Fibroblast of lung (primary cell): ENCODE results near the gene SCIMP. TPM values are rescaled to one million over a fixed set of nuclear protein-coding genes. Genes with fewer than 3 reads are reported as not detected.
"Not testable (repeated sequence)": the region's sequence is repeated elsewhere in the genome, so short reads cannot be mapped to it uniquely, and the experiment has no call there.

Source experiments
- DNase-seq, 2 donors: peaks; one replicate each; pipeline versions ENCODE4 v3.0.0 to v3.0.0-alpha.2; 2010; ENCODE audit warnings: low read depth in 2 of 2
- H2AFZ ChIP-seq: 2 replicates; pipeline ENCODE4 v1.5.1; 2012; ENCODE audit warnings: low read length, control low read depth, inconsistent platforms
- H3K27ac ChIP-seq: 2 replicates; pipeline ENCODE4 v1.5.1; 2011; ENCODE audit warnings: low read length, control low read depth; ENCODE audit not compliant: insufficient read depth
- H3K27me3 ChIP-seq: 2 replicates; pipeline ENCODE4 v1.5.1; 2011; ENCODE audit warnings: mild to moderate bottlenecking, low read length; ENCODE audit not compliant: control insufficient read depth, insufficient read depth
- H3K36me3 ChIP-seq: 2 replicates; pipeline ENCODE4 v1.5.1; 2011; ENCODE audit warnings: low read length; ENCODE audit not compliant: control insufficient read depth, insufficient read depth
- H3K4me1 ChIP-seq: 2 replicates; pipeline ENCODE4 v1.5.1; 2011; ENCODE audit warnings: low read length; ENCODE audit not compliant: control insufficient read depth, insufficient read depth; ENCODE audit errors: extremely low read depth
- H3K4me2 ChIP-seq: 2 replicates; pipeline ENCODE4 v1.5.1; 2011; ENCODE audit warnings: low read length, control low read depth; ENCODE audit not compliant: insufficient read depth; ENCODE audit errors: extremely low read depth
- H3K4me3 ChIP-seq, 4 experiments: fragments of 200-600 bp in 1 of 4; sonication (generic) in 1 of 4; replicated peaks in 1 of 4; 2 replicates each; pipeline ENCODE4 v1.5.1; 2011 to 2016; ENCODE audit warnings: low read length in 4 of 4, low read depth in 3 of 4, mild to moderate bottlenecking in 3 of 4, control low read depth in 2 of 4, inconsistent platforms in 1 of 4, mixed read lengths in 1 of 4; ENCODE audit not compliant: insufficient read depth in 1 of 4; ENCODE audit errors: control extremely low read depth in 1 of 4
- H3K79me2 ChIP-seq: 2 replicates; pipeline ENCODE4 v1.5.1; 2012; ENCODE audit warnings: mild to moderate bottlenecking, low read length, inconsistent platforms; ENCODE audit not compliant: control insufficient read depth, insufficient read depth
- H3K9ac ChIP-seq: 2 replicates; pipeline ENCODE4 v1.5.1; 2011; ENCODE audit warnings: mild to moderate bottlenecking, low read length, control low read depth; ENCODE audit not compliant: insufficient read depth
- H3K9me3 ChIP-seq: 2 replicates; pipeline ENCODE4 v1.5.1; 2012; ENCODE audit warnings: low read depth, low read length; ENCODE audit not compliant: control insufficient read depth, insufficient read depth
- H4K20me1 ChIP-seq: 2 replicates; pipeline ENCODE4 v1.5.1; 2011; ENCODE audit warnings: low read length; ENCODE audit not compliant: control insufficient read depth, insufficient read depth; ENCODE audit errors: extremely low read depth
- CTCF ChIP-seq, 2 donors: IDR thresholded peaks in 1 of 2; conservative IDR thresholded peaks in 1 of 2; 1 replicate in 1 of 2; 2 replicates in 1 of 2; pipeline ENCODE4 v1.5.1; 2011 to 2012; ENCODE audit warnings: low read length in 2 of 2, control low read depth in 1 of 2, inconsistent platforms in 1 of 2, low read depth in 1 of 2, mild to moderate bottlenecking in 1 of 2
- EZH2 ChIP-seq: IDR thresholded peaks from 2 replicates; pipeline ENCODE4 v1.5.1; 2012; ENCODE audit warnings: low read length, control low read depth, mild to moderate bottlenecking; ENCODE audit errors: missing control alignments
- polyA plus RNA-seq, 2 donors: library from polyadenylated mRNA; depleted of rRNA in 1 of 2; stranded (reverse) in 1 of 2; unstranded in 1 of 2; fragments of >200 nt; gene quantifications; 2 replicates each; pipeline ENCODE4 v1.2.1, GENCODE V29; 2011 to 2012; ENCODE audit warnings: missing spikeins in 1 of 2
- total RNA-seq: library from RNA; depleted of rRNA; stranded (reverse); fragments of >200 nt; gene quantifications from 2 replicates; pipeline ENCODE4 v1.2.1, GENCODE V29; 2014

The SCIMP gene
- total and polyA plus RNA-seq, 2 donors (not counting 1 experiment from before 2014, with no cell fraction given) = not detected

DNA sequence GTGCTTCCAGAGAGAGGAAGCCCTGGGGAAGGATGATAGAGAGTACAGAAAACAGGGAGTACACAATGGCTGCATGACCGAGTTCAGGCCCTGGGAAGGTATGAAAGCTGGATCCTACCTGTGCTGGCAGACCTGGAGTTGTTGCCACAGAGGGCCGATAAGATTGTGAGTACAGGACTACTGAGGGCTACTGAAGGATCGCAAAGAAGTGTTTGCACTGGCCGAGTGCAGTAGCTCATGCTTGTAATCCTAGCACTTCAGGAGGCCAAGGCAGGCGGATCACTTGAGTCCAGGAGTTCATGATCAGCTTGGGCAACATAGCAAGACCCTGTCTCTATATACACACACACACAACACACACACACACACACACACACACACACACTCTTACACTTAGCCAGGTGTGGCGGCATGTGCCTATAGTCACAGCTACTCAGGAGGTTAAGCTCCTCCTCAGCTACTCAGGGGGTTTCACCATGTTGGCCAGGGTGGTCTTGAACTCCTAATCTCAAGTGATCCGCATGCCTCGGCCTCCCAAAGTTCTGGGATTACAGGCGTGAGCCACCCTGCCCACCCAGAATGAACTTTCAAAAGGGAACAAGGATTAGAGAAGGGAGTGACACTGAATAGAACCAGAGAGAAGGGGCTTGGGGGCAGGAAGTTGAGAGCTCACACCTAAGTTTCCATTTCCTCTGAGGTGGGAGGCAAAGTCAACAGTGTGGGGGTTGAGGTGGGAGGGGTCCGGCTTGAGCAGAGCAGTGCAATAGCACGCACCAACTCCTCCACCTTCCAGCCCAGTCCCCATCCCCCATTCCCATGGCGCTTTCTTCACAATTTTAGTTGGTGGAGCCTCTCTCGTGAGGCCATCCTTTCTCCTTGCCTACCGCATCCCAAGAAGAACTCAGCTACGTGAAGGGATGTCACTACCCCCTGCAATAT is 7.5 kb downstream of the SCIMP start:
- H3K27ac ChIP-seq = no peak overlapping the region

DNA sequence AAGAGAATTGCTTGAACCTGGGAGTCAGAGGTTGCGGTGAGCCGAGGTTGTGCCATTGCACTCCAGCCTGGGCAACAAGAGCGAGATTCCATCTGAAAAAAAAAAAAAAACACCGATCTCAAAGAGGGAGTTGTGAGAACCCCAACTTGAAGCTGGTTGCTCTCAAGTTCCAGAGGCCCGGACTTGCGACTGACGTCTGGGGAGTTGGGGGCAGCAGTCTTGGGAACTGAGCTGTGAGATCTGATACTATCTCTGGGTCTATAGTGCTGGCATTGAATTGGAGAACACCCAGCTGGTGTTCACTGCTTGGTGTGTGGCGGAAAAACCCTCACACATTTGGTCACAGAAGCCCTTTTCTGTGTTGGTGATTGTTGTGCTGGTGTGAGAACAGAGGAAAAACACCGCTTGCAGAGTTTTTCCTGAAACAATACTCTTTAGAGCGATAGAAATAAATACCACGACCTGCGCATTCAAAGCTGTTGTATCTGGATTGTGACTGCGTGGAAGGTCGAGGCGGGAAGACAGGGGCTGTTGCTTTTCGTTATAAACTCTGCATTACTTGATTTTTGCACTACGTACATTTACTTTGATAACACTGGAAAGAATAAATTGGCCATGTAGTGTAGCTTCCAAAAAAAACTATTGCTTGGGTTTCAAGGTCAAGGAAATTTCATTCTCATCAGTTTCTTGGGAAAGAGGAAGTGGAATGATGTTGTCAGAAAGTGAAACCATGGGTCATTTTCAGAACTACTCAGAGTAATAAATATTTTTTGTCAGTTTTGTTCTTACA is 8.8 kb downstream of the SCIMP start:
- Histone ChIP-seq H3K4me2 (no peak overlapping the region), H3K9ac (no peak overlapping the region), H3K27ac (no peak overlapping the region), H3K9me3 (no peaks in the 10 kb centered on the region), H4K20me1 (no peaks in the 10 kb centered on the region), H3K36me3 (no peaks in the 10 kb centered on the region), H3K4me1 (no peaks in the 10 kb centered on the region), H3K4me3 (no peak overlapping the region), H2AFZ (no peak overlapping the region), H3K27me3 (no peaks in the 10 kb centered on the region), H3K79me2 (no peaks in the 10 kb centered on the region)
- TF ChIP-seq EZH2 = no peak
- no peak for TF ChIP-seq CTCF (conservative IDR thresholded peaks at IDR 0.05 in 1 of 2, IDR thresholded peaks at IDR 0.05 in 1 of 2; ENCODE audit: low read depth in 1 of 2, low read length in 2 of 2)
- no peak for DNase-seq

More for the DNA sequence above, 7.5 kb downstream of the SCIMP start:
- H3K4me1 ChIP-seq = no peaks in the 10 kb centered on the region
- H2AFZ ChIP-seq = no peak overlapping the region
- H3K9ac ChIP-seq = no peak overlapping the region
- DNase-seq = no peak
- H3K27me3 ChIP-seq = no peaks in the 10 kb centered on the region
- no peaks in the 10 kb centered on the region for H3K36me3 ChIP-seq
- H3K9me3 ChIP-seq = no peaks in the 10 kb centered on the region
- H3K79me2 ChIP-seq = no peaks in the 10 kb centered on the region
- H3K4me2 ChIP-seq = no peak overlapping the region
- no peak overlapping the region for H3K4me3 ChIP-seq
- TF ChIP-seq CTCF (conservative IDR thresholded peaks at IDR 0.05 in 1 of 2, IDR thresholded peaks at IDR 0.05 in 1 of 2; ENCODE audit: low read depth in 1 of 2, low read length in 2 of 2) = no peak
- no peaks in the 10 kb centered on the region for H4K20me1 ChIP-seq

DNA sequence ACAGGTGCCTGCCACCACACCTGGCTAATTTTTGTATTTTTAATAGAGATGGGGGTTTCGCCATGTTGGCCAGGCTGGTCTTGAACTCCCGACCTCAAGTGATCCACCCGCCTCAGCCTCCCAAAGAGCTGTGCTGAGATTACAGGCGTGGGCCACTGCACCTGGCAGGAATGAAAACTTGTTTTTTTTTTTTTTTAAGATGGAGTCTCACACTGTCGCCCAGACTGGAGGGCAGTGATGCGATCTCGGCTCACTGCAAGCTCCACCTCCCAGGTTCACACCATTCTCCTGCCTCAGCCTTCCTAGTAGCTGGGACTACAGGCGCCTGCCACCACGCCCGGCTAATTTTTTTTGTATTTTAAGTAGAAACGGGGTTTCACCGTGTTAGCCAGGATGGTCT is 12.7 kb downstream of the SCIMP start:
- H3K27ac ChIP-seq, H3K9ac ChIP-seq, H2AFZ ChIP-seq, H3K79me2 ChIP-seq, H3K9me3 ChIP-seq, H3K36me3 ChIP-seq, H3K4me3 ChIP-seq, H4K20me1 ChIP-seq, DNase-seq, H3K4me1 ChIP-seq, H3K27me3 ChIP-seq, H3K4me2 ChIP-seq: not testable (repeated sequence)
